Naive thymus-derived CD8-positive, alpha-beta T cell (primary cell): ENCODE results near the gene LDAH. TPM values are rescaled to one million over a fixed set of nuclear protein-coding genes. Genes with fewer than 3 reads are reported as not detected.
A peak's percentile ranks its signal among the peaks of the same experiment; 100 is the strongest.

ENCODE experiments used
- ATAC-seq, 2 donors: fragments of 150-1000 bp; cut with Tn5 transposase in 1 of 2; sonication (Bioruptor Pico), chemical (Tn5 transposase) in 1 of 2; 1 replicate in 1 of 2; 2 replicates in 1 of 2; pipeline ENCODE4 v1.10.0; 2021; ENCODE audit warnings: mild to moderate bottlenecking in 2 of 2, moderate library complexity in 2 of 2
- POLR2A ChIA-PET: fragments of 350-600 bp; sonication (Branson Sonifier 250); formaldehyde crosslinking; loops from one replicate; lab custom pipeline; 2021; ENCODE audit warnings: antibody characterized with exemption; lab: Charles Lee
- DNase-seq, 10 donors: peaks; one replicate each; pipeline versions ENCODE4 v3.0.0 to v3.0.0-alpha.2; 2020 to 2022
- H3K27ac Mint-ChIP-seq, 10 donors: one replicate each; pipeline ENCODE4 v1.8.0; 2020 to 2022; ENCODE audit warnings: mild to moderate bottlenecking in 10 of 10, mixed read lengths in 10 of 10, moderate library complexity in 4 of 10, inconsistent platforms in 1 of 10
- H3K27me3 Mint-ChIP-seq, 5 donors: one replicate each; pipeline ENCODE4 v1.8.0; 2021 to 2022; ENCODE audit warnings: mixed read lengths in 5 of 5
- H3K36me3 Mint-ChIP-seq, 3 donors: one replicate each; pipeline ENCODE4 v1.8.0; 2020 to 2022; ENCODE audit warnings: mixed read lengths in 3 of 3, mild to moderate bottlenecking in 2 of 3, inconsistent platforms in 1 of 3
- H3K4me1 Mint-ChIP-seq, 4 donors: one replicate each; pipeline ENCODE4 v1.8.0; 2021 to 2022; ENCODE audit warnings: mixed read lengths in 4 of 4
- H3K4me3 Mint-ChIP-seq, 10 donors: one replicate each; pipeline ENCODE4 v1.8.0; 2020 to 2022; ENCODE audit warnings: mild to moderate bottlenecking in 10 of 10, mixed read lengths in 10 of 10, moderate library complexity in 6 of 10, inconsistent platforms in 1 of 10
- H3K9me3 Mint-ChIP-seq, 9 donors: one replicate each; pipeline ENCODE4 v1.8.0; 2020 to 2022; ENCODE audit warnings: mixed read lengths in 9 of 9, mild to moderate bottlenecking in 3 of 9, inconsistent platforms in 1 of 9, moderate library complexity in 1 of 9
- polyA plus RNA-seq, 3 donors: library from polyadenylated mRNA; unstranded; fragments of 300-500 nt; fragmentation: Illumina TruSeq; gene quantifications; one replicate each; pipeline ENCODE4 v1.2.3, GENCODE V29; 2021
- total RNA-seq, 8 experiments: library from RNA in 2 of 8; stranded (reverse) in 2 of 8; gene quantifications; one replicate each; pipeline ENCODE4 v1.2.3 and lab custom pipeline; 2021 to 2026

Gene LDAH
- total RNA-seq (10 to 100 TPM; 16.7 to 19.7 TPM), polyA plus RNA-seq (10 to 100 TPM; 10.1 to 11.3 (median 10.5) TPM), total RNA-seq (lab: John Stamatoyannopoulos, UW) (6.4 to 41.0 (median 24.3) reads per million in 6 experiments)

GRCh38 chr2:20822535-20823490 lies at the start of gene LDAH:
Gene LDAH, minus strand, starts transcription at chr2:20823101. Its CDS starts 21,638 bp downstream, at chr2:20801463.
- Mint-ChIP-seq H3K9me3 (no peaks in the 10 kb centered on the region), H3K36me3 (peaks cover 0 to 4% (median 3%) of the 10 kb centered on the region in 3 donors), H3K27me3 (peaks cover 0 to 4% (median 0%) of the 10 kb centered on the region in 5 donors), H3K4me3 (peak within 1 kb of the TSS; percentile 93 to 98 (median 96)), H3K27ac (peak within 1 kb of the TSS; percentile 92 to 99 (median 98)), H3K4me1 (peaks cover 14 to 33% (median 21%) of the 10 kb centered on the region in 4 donors)
- POLR2A ChIA-PET: interaction anchor here (1.0 kb wide), 1 partner anchor 954 kb away, joined by 3 read pairs; no protein-coding TSS in a partner anchor
- peak; percentile 76 to 93 (median 84) for DNase-seq
- peak; percentile 87 to 88 for ATAC-seq

GRCh38 chr2:20868377-20868776 lies 45.5 kb upstream of the LDAH start:
- POLR2A ChIA-PET: no interaction called here
- peak; percentile 54 to 87 for ATAC-seq
- peak overlapping the region in 1 of 10 donors; percentile 64 for H3K4me3 Mint-ChIP-seq

GRCh38 chr2:20862850-20863249 lies 39.9 kb upstream of the LDAH start:
- DNase-seq (no peak), ATAC-seq (no peak)
- H3K27me3 Mint-ChIP-seq: peaks cover 0 to 14% (median 6%) of the 10 kb centered on the region in 5 donors
- H3K4me1 Mint-ChIP-seq: no peaks in the 10 kb centered on the region
- no peak overlapping the region for H3K27ac Mint-ChIP-seq
- H3K36me3 Mint-ChIP-seq: no peaks in the 10 kb centered on the region
- peaks cover 0 to 6% (median 0%) of the 10 kb centered on the region in 9 donors for H3K9me3 Mint-ChIP-seq
- no peak overlapping the region for H3K4me3 Mint-ChIP-seq
- POLR2A ChIA-PET: no interaction called here

More at GRCh38 chr2:20868377-20868776, 45.5 kb upstream of the LDAH start:
- peak in 5 of 10 donors; percentile 1 to 31 (median 19) for DNase-seq
- H3K27ac Mint-ChIP-seq: peak overlapping the region in 2 of 10 donors; percentile 40 to 60
- H3K36me3 Mint-ChIP-seq: no peaks in the 10 kb centered on the region
- H3K9me3 Mint-ChIP-seq: peaks cover 0 to 6% (median 1%) of the 10 kb centered on the region in 9 donors
- H3K27me3 Mint-ChIP-seq: peaks cover 4 to 37% (median 12%) of the 10 kb centered on the region in 5 donors
- peaks cover 5 to 6% (median 6%) of the 10 kb centered on the region in 4 donors for H3K4me1 Mint-ChIP-seq

DNA sequence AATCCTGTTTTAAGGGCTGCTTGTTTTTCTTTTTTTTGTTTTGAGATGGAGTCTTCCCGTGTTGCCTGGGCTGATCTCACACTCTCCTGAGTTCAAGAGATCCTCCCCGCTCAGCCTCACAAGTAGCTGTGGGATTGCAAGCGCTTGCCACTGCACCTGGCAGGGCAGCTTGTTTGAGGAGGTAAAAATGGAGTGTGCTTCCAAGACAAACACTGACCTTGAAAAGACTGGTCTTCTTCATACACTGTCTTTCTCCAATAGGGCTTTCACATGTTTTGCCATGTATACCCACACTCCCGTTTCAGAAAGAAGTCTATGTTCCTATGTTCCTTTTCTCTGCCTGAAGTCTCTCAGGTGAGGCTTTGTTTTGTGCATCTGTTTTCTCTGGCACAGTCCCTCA lies 32.6 kb upstream of the LDAH start:
- Mint-ChIP-seq H3K27me3 (peaks cover 7 to 14% (median 9%) of the 10 kb centered on the region in 5 donors), H3K4me1 (no peaks in the 10 kb centered on the region), H3K27ac (no peak overlapping the region), H3K36me3 (no peaks in the 10 kb centered on the region), H3K4me3 (no peak overlapping the region), H3K9me3 (no peaks in the 10 kb centered on the region)
- DNase-seq (no peak), ATAC-seq (no peak)
- POLR2A ChIA-PET: no interaction called here

DNA sequence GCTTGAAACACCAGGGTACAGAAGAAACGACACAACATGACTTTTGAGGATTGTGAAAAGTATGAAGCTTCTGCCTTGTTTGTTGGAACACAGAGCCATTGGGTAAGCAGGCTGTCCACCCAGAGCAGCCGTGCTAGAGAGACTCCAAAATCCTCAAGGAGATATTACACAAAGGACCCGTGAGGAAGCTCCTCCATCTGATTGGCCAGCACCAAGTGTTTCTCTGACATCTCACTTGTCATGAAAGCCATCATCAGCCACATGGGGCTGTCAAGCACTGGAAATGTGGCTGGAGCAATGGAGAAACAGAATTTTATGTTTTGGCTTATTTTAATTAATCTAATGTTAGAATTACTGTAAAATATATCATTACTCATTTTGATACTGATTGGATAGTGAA lies 29.8 kb upstream of the LDAH start:
- no peaks in the 10 kb centered on the region for H3K9me3 Mint-ChIP-seq
- peak overlapping the region in 1 of 10 donors; percentile 36 for H3K27ac Mint-ChIP-seq
- no peak overlapping the region for H3K4me3 Mint-ChIP-seq
- POLR2A ChIA-PET: no interaction called here
- peaks cover 12 to 17% (median 16%) of the 10 kb centered on the region in 5 donors for H3K27me3 Mint-ChIP-seq
- no peaks in the 10 kb centered on the region for H3K4me1 Mint-ChIP-seq
- DNase-seq (no peak), ATAC-seq (no peak)
- no peaks in the 10 kb centered on the region for H3K36me3 Mint-ChIP-seq

- POLR2A ChIA-PET: no interaction called here
- Mint-ChIP-seq H3K27me3 (peaks cover 12 to 17% (median 16%) of the 10 kb centered on the region in 5 donors), H3K4me3 (no peak overlapping the region), H3K9me3 (no peaks in the 10 kb centered on the region), H3K27ac (no peak overlapping the region), H3K36me3 (no peaks in the 10 kb centered on the region), H3K4me1 (no peaks in the 10 kb centered on the region)
- DNase-seq (no peak), ATAC-seq (no peak)
These were observed 29.2 kb upstream of the LDAH start for GRCh38 chr2:20852139-20852538.

GRCh38 chr2:20844246-20844645 lies 21.3 kb upstream of the LDAH start:
- POLR2A ChIA-PET: no interaction called here
- Mint-ChIP-seq H3K27me3 (peaks cover 20 to 59% (median 31%) of the 10 kb centered on the region in 5 donors), H3K4me1 (no peaks in the 10 kb centered on the region), H3K4me3 (no peak overlapping the region), H3K36me3 (peaks cover 0 to 2% (median 0%) of the 10 kb centered on the region in 3 donors), H3K9me3 (peaks cover 0 to 2% (median 0%) of the 10 kb centered on the region in 9 donors), H3K27ac (no peak overlapping the region)
- ATAC-seq: no peak
- DNase-seq: no peak

GRCh38 chr2:20839052-20839451 lies 16.2 kb upstream of the LDAH start:
- Mint-ChIP-seq H3K9me3 (peaks cover 0 to 6% (median 0%) of the 10 kb centered on the region in 9 donors), H3K27me3 (peaks cover 40 to 72% (median 47%) of the 10 kb centered on the region in 5 donors), H3K27ac (no peak overlapping the region), H3K4me1 (no peaks in the 10 kb centered on the region), H3K36me3 (peaks cover 0 to 5% (median 0%) of the 10 kb centered on the region in 3 donors), H3K4me3 (no peak overlapping the region)
- POLR2A ChIA-PET: no interaction called here
- ATAC-seq (no peak), DNase-seq (no peak)

DNA sequence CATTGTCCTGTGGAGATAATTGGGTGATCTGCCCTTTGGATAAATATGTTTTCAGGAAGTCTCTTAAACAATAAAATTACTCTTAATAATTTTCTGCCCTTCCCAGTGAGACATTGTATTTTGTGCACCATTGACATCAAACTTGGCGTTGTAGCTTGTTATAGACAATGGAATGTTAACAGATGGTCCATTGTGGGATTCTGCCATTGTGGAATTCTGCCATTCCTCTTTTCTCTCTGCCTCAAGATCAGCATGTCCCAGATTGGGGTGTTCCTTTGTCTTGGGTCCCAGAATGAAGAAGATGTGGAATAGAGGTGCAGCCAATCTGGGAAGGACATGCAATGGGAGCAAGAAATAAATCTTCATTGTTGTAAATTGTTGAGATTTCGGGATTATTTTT lies 15.1 kb upstream of the LDAH start:
- no peak overlapping the region for H3K4me3 Mint-ChIP-seq
- POLR2A ChIA-PET: no interaction called here
- no peak for ATAC-seq

GRCh38 chr2:20836521-20836920 lies 13.6 kb upstream of the LDAH start:
- DNase-seq (no peak), ATAC-seq (no peak)
- Mint-ChIP-seq H3K4me3 (no peak overlapping the region), H3K27ac (no peak overlapping the region), H3K27me3 (peaks cover 36 to 65% (median 46%) of the 10 kb centered on the region in 5 donors), H3K9me3 (peaks cover 0 to 6% (median 0%) of the 10 kb centered on the region in 9 donors), H3K36me3 (peaks cover 0 to 5% (median 0%) of the 10 kb centered on the region in 3 donors), H3K4me1 (no peaks in the 10 kb centered on the region)
- POLR2A ChIA-PET: no interaction called here

More for the DNA sequence above, 15.1 kb upstream of the LDAH start:
- Mint-ChIP-seq H3K36me3 (peaks cover 0 to 5% (median 0%) of the 10 kb centered on the region in 3 donors), H3K4me1 (no peaks in the 10 kb centered on the region), H3K27ac (no peak overlapping the region), H3K27me3 (peaks cover 41 to 72% (median 51%) of the 10 kb centered on the region in 5 donors), H3K9me3 (peaks cover 0 to 6% (median 0%) of the 10 kb centered on the region in 9 donors)
- DNase-seq: no peak

- no peak for DNase-seq
- POLR2A ChIA-PET: no interaction called here
- Mint-ChIP-seq H3K4me1 (no peaks in the 10 kb centered on the region), H3K4me3 (no peak overlapping the region), H3K36me3 (peaks cover 0 to 4% (median 0%) of the 10 kb centered on the region in 3 donors), H3K27ac (no peak overlapping the region), H3K27me3 (peaks cover 38 to 70% (median 50%) of the 10 kb centered on the region in 5 donors), H3K9me3 (peaks cover 0 to 10% (median 2%) of the 10 kb centered on the region in 9 donors)
- no peak for ATAC-seq
These were observed 11.4 kb upstream of the LDAH start for GRCh38 chr2:20834331-20834730.

- DNase-seq (no peak), ATAC-seq (no peak)
- Mint-ChIP-seq H3K4me3 (no peak overlapping the region), H3K9me3 (peaks cover 0 to 5% (median 0%) of the 10 kb centered on the region in 9 donors), H3K27ac (no peak overlapping the region), H3K4me1 (no peaks in the 10 kb centered on the region), H3K36me3 (no peaks in the 10 kb centered on the region), H3K27me3 (peaks cover 27 to 53% (median 37%) of the 10 kb centered on the region in 5 donors)
- POLR2A ChIA-PET: no interaction called here
These were observed 9.7 kb upstream of the LDAH start for GRCh38 chr2:20832606-20833005.

DNA sequence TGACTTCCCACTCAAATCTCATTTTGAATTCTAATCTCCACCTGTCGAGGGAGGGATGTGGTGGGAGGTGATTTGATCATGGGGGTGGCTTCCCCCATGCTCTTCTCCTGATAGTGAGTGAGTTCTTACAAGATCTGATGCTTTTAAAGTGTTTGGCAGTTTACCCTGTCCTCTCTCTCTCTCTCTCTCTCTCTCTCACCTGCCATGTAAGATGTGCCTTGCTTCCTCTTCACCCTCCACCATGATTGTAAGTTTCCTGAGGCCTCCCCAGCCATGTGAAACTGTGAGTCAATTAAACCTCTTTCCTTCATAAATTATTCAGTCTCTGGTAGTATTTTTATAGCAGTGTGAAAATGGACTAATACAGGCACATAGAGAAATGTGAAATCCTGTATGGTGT lies 7.0 kb upstream of the LDAH start:
- Mint-ChIP-seq H3K27me3 (peaks cover 22 to 41% (median 27%) of the 10 kb centered on the region in 5 donors), H3K4me3 (no peak overlapping the region), H3K9me3 (peaks cover 0 to 5% (median 0%) of the 10 kb centered on the region in 9 donors), H3K36me3 (no peaks in the 10 kb centered on the region), H3K4me1 (no peaks in the 10 kb centered on the region), H3K27ac (no peak overlapping the region)
- DNase-seq (no peak), ATAC-seq (no peak)
- POLR2A ChIA-PET: no interaction called here
